Hematopoietic multipotent progenitor cell (in vitro differentiated cells): ENCODE data around the gene UBE2I. TPM values are rescaled to one million over a fixed set of nuclear protein-coding genes. Genes with fewer than 3 reads are reported as not detected.
"Not testable (repeated sequence)": the region's sequence is repeated elsewhere in the genome, so short reads cannot be mapped to it uniquely, and the experiment has no call there.

Source experiments
- DNase-seq, 3 donors: peaks; one replicate each; pipeline ENCODE4 v3.0.0-alpha.2; 2011 to 2015; ENCODE audit warnings: low read depth in 2 of 3, low spot score in 2 of 3
- total RNA-seq: library from RNA; depleted of rRNA; stranded (reverse); fragments of >200 nt; gene quantifications from one replicate; pipeline ENCODE4 v1.2.3, GENCODE V29; 2012

Gene UBE2I
- total RNA-seq = 67.6 TPM

- DNase-seq = peak; percentile 98 to 99 (median 99)
Observed at GRCh38 chr16:1308977-1309885, at the start of gene UBE2I. Gene UBE2I, plus strand, starts transcription at chr16:1309636. Its CDS starts 4,395 bp downstream, at chr16:1314031.

GRCh38 chr16:1259760-1260068 lies 49.7 kb upstream of the UBE2I start:
- no peak for DNase-seq

DNA sequence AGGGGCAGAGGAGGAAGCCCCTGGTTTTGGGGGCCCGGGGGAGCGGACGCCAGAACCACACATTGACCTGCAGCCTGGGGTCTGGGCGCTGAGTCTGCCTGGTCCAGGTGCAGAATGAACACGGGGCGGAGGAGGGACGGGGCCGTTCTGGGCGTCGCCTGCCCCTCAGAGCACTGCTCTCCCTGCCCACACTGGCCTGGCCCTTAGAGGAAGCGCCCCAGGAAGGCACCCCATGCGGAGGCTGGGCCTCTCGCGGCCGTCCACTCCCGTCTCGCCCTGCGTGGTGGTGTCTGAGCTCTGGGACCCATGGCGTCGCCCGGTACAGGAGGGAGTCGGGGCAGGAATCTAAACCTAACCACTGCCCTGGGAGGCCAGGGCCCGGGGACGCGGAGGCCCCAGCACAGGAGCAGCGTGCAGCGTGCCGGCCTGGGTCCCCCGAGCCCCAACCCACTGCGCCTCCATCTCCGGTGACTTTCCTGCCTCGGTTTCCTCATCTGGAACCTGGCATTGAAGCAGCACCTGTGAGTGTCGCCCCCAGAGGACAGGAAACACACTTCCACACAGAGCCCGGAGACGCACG lies 49.2 kb upstream of the UBE2I start:
- DNase-seq = no peak

- no peak for DNase-seq
Observed at GRCh38 chr16:1261131-1261892, 48.1 kb upstream of the UBE2I start.

GRCh38 chr16:1262210-1262845 lies 47.1 kb upstream of the UBE2I start:
- no peak for DNase-seq

- no peak for DNase-seq
Observed at GRCh38 chr16:1262846-1263221, 46.6 kb upstream of the UBE2I start.

DNA sequence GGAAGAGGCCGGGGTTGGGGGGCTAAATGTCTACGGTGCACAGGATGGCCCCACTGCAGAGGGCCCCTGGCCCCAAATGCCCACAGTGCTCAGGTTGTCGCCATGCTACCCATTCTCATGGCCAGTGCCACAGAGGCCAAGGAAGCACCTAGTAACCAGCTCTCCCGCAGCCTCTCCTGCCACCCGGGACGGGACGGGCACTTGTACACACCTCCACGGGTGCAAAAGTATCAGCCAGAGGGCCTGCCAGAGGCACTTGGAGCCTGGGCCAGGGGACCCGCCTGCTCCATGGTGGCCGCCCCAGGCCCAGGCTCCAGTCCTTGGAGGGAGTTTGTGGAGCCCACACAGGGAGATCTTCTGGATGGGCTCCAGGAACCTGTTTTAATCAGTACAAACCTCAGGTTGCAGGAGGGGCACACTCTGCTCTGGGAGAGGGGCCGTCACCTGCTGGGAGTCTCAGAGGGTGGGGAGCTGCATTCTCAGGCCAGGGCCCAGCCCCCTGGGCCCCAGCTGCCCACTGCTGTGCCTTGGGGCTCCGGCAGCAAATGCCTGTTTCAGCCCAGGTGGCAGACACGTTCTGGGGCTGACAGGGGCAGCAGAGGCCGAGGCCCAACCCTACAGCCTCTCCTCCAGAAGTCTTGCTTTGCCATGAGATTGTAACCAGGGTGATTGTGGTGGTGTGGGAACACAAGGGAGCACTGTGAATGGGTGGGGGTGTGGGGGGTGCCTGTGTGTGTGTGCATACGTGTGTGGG lies 45.7 kb upstream of the UBE2I start:
- no peak for DNase-seq

- no peak for DNase-seq
Observed at GRCh38 chr16:1264345-1265089, 44.9 kb upstream of the UBE2I start.

- DNase-seq = no peak
Observed at GRCh38 chr16:1265090-1265630, 44.3 kb upstream of the UBE2I start.

DNA sequence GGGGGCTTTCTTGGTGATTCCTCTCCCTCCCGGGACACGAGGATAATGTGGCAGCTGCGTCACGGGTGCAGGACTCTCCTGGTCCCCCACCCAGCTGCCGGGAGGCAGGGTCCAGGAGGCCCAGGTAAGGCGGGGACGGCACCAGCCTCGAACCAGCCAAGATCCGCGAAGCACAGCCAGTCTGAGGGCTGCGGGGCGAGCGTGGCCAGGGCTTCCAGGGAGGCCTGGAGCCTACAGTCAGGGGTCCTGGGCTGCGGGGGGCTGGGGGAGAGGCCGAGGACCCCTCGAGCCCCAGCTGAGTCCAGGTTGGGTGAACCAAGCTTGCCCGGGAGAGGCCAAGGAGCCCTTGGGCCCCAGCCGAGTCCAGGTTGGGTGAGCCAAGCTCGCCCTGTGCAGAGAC lies 43.6 kb upstream of the UBE2I start:
- no peak for DNase-seq

GRCh38 chr16:1269418-1269817 lies 40.0 kb upstream of the UBE2I start:
- not testable (repeated sequence) for DNase-seq

DNA sequence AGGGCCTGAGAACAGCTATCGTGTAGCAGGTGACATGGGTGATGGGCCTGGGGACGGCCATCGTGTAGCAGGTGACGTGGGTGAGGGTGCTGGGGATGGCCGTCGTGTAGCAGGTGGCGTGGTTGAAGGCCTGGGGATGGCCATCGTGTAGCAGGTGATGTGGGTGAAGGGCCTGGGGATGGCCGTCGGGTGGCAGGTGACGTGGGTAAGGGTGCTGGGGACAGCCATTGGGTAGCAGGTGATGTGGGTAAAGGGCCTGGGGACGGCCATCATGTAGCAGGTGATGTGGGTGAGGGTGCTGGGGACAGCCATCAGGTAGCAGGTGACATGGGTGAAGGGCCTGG lies 38.1 kb upstream of the UBE2I start:
- DNase-seq = no peak

DNA sequence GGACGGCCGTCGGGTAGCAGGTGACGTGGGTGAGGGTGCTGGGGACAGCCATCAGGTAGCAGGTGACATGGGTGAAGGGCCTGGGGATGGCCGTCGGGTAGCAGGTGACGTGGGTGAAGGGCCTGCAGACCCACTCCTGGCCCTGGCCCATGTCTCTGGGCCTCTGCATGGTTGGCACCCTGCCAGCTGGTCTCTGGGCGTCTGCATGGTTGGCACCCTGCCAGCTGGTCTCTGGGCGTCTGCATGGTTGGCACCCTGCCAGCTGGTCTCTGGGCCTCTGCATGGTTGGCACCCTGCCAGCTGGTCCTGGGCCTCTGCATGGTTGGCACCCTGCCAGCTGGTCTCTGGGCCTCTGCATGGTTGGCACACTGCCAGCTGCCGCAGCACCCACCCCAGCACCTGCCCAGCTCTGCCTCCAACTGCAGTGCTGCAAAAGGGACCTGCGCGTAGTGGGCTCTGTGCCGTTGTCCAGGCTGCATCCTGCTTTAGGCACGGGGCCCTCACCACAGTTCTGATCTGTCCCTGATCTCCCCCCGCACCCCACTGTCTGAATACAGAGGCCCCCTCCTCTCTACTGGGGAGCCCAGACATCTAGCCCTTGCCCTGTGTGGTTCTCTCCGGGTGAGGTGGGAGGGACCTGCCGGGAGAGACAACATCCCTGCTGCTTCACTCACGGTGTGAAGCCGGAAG lies 37.6 kb upstream of the UBE2I start:
- DNase-seq = peak in 1 of 3 donors; percentile 22

- DNase-seq = no peak
Observed at GRCh38 chr16:1272453-1273198, 36.8 kb upstream of the UBE2I start.

GRCh38 chr16:1273816-1274215 lies 35.6 kb upstream of the UBE2I start:
- no peak for DNase-seq

GRCh38 chr16:1274767-1275166 lies 34.7 kb upstream of the UBE2I start:
- no peak for DNase-seq

GRCh38 chr16:1275791-1276579 lies 33.5 kb upstream of the UBE2I start:
- no peak for DNase-seq

DNA sequence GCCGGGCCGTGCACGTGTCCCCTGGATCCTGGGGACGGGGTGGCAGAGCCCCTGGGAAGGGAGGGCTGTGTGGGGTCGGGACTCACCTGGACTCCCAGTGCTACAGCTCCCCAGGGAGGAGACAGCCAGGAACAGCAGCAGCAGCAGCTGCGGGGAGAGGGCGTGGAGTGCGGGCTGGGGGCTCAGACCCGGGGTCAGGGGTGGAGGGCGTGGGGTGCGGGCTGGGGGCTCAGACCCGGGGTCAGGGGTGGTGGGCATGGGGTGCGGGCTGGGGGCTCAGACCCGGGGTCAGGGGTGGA lies 32.9 kb upstream of the UBE2I start:
- DNase-seq = no peak
